ENCODE results near the gene FAM163B.

Gene FAM163B

GRCh38 chr9:133562611-133563290 lies 46.4 kb downstream of the FAM163B start:
- peak overlapping the region in 1 of 3 experiments; percentile 19 for H3K4me3 Mint-ChIP-seq
- H3K27ac Mint-ChIP-seq: peak overlapping the region in 2 of 3 experiments; percentile 46 to 82
- peaks cover 14% of the 10 kb centered on the region for H3K27me3 Mint-ChIP-seq (ENCODE audit: low read depth)
- no peak for TF ChIP-seq CTCF (IDR thresholded peaks at IDR 0.05; ENCODE audit: unreplicated experiment in 3 of 3)
- no peaks in the 10 kb centered on the region for H3K9me3 Mint-ChIP-seq
- H3K4me1 Mint-ChIP-seq: peaks cover 47% of the 10 kb centered on the region
- no peaks in the 10 kb centered on the region for H3K36me3 Mint-ChIP-seq (ENCODE audit: low read depth)

- Mint-ChIP-seq H3K27me3 (ENCODE audit: low read depth) (peaks cover 11% of the 10 kb centered on the region), H3K36me3 (ENCODE audit: low read depth) (no peaks in the 10 kb centered on the region), H3K9me3 (no peaks in the 10 kb centered on the region), H3K4me1 (peaks cover 47% of the 10 kb centered on the region), H3K4me3 (no peak overlapping the region), H3K27ac (peak overlapping the region in 1 of 3 experiments; percentile 74)
- no peak for TF ChIP-seq CTCF (IDR thresholded peaks at IDR 0.05; ENCODE audit: unreplicated experiment in 3 of 3)
Measured at GRCh38 chr9:133561976-133562554, 47.1 kb downstream of the FAM163B start.

- no peak for TF ChIP-seq CTCF (IDR thresholded peaks at IDR 0.05; ENCODE audit: unreplicated experiment in 3 of 3)
- Mint-ChIP-seq H3K4me3 (no peak overlapping the region), H3K9me3 (no peaks in the 10 kb centered on the region), H3K27ac (peak overlapping the region in 1 of 3 experiments; percentile 29), H3K27me3 (ENCODE audit: low read depth) (peaks cover 14% of the 10 kb centered on the region), H3K4me1 (peaks cover 50% of the 10 kb centered on the region), H3K36me3 (ENCODE audit: low read depth) (no peaks in the 10 kb centered on the region)
Measured at GRCh38 chr9:133560944-133561343, 48.2 kb downstream of the FAM163B start.

- Mint-ChIP-seq H3K4me3 (no peak overlapping the region), H3K27ac (peak overlapping the region in 2 of 3 experiments; percentile 82 to 90), H3K36me3 (ENCODE audit: low read depth) (no peaks in the 10 kb centered on the region), H3K27me3 (ENCODE audit: low read depth) (peaks cover 15% of the 10 kb centered on the region), H3K4me1 (peaks cover 45% of the 10 kb centered on the region), H3K9me3 (no peaks in the 10 kb centered on the region)
- no peak for TF ChIP-seq CTCF (IDR thresholded peaks at IDR 0.05; ENCODE audit: unreplicated experiment in 3 of 3)
Measured at GRCh38 chr9:133560311-133560710, 48.9 kb downstream of the FAM163B start.

GRCh38 chr9:133558191-133559126 lies 50.7 kb downstream of the FAM163B start:
- no peak for TF ChIP-seq CTCF (IDR thresholded peaks at IDR 0.05; ENCODE audit: unreplicated experiment in 3 of 3)
- Mint-ChIP-seq H3K9me3 (no peaks in the 10 kb centered on the region), H3K27ac (peak overlapping the region; percentile 55 to 86 (median 85)), H3K4me1 (peaks cover 41% of the 10 kb centered on the region), H3K27me3 (ENCODE audit: low read depth) (peaks cover 10% of the 10 kb centered on the region), H3K4me3 (peak overlapping the region in 2 of 3 experiments; percentile 37 to 63), H3K36me3 (ENCODE audit: low read depth) (no peaks in the 10 kb centered on the region)

Measured in nephron (organoid).